WTC11 (cell line): Measurements from ENCODE around the gene SLC39A3. TPM values are rescaled to one million over a fixed set of nuclear protein-coding genes. Genes with fewer than 3 reads are reported as not detected.

Source experiments
- ATAC-seq: fragments of 200-7000 bp; cut with Tn5 transposase; 2 replicates; pipeline ENCODE4 v1.10.0; 2021; ENCODE audit warnings: mild to moderate bottlenecking, moderate library complexity
- CTCF ChIA-PET: fragments of 300-600 bp; sonication (Branson Sonifier 250); formaldehyde crosslinking; loops from one replicate; lab custom pipeline; 2021; ENCODE audit warnings: antibody characterized with exemption; lab: Charles Lee
- POLR2A ChIA-PET: fragments of 350-600 bp; sonication (Branson Sonifier 250); formaldehyde crosslinking; loops from one replicate; lab custom pipeline; 2021; ENCODE audit warnings: antibody characterized with exemption; lab: Charles Lee
- DNase-seq: peaks from one replicate; pipeline ENCODE4 v3.0.0; 2021; ENCODE audit warnings: low spot score
- H3K27ac Mint-ChIP-seq: 2 replicates; pipeline ENCODE4 v1.8.0; 2021; ENCODE audit warnings: mixed read lengths
- H3K27me3 Mint-ChIP-seq: 2 replicates; pipeline ENCODE4 v1.8.0; 2021; ENCODE audit warnings: low read depth, mild to moderate bottlenecking, moderate library complexity, mixed read lengths
- H3K36me3 Mint-ChIP-seq: 2 replicates; pipeline ENCODE4 v1.8.0; 2021; ENCODE audit warnings: mixed read lengths
- H3K4me1 Mint-ChIP-seq: 2 replicates; pipeline ENCODE4 v1.8.0; 2022; ENCODE audit warnings: mixed read lengths
- H3K4me3 Mint-ChIP-seq: 2 replicates; pipeline ENCODE4 v1.8.0; 2021; ENCODE audit warnings: mild to moderate bottlenecking, moderate library complexity, mixed read lengths
- H3K9me3 Mint-ChIP-seq: 2 replicates; pipeline ENCODE4 v1.8.0; 2021; ENCODE audit warnings: mixed read lengths
- ATF1 ChIP-seq: sonication (generic); formaldehyde crosslinking; IDR thresholded peaks from 2 replicates; pipeline ENCODE4 v1.8.1; 2023; ENCODE audit warnings: mild to moderate bottlenecking, moderate library complexity, missing genetic modification reagents
- ATF3 ChIP-seq: sonication (generic); formaldehyde crosslinking; conservative IDR thresholded peaks from 2 replicates; pipeline ENCODE4 v1.8.1; 2022; ENCODE audit warnings: mild to moderate bottlenecking, missing genetic modification reagents
- CBFB ChIP-seq: sonication (generic); formaldehyde crosslinking; IDR thresholded peaks from 2 replicates; pipeline ENCODE4 v1.8.1; 2022; ENCODE audit warnings: mild to moderate bottlenecking, low read depth, missing genetic modification reagents
- CREM ChIP-seq: sonication (generic); formaldehyde crosslinking; IDR thresholded peaks from 2 replicates; pipeline ENCODE4 v1.8.1; 2022; ENCODE audit warnings: mild to moderate bottlenecking, missing genetic modification reagents, moderate library complexity
- E2F1 ChIP-seq: sonication (generic); formaldehyde crosslinking; IDR thresholded peaks from 2 replicates; pipeline ENCODE4 v1.8.0; 2022; ENCODE audit warnings: mild to moderate bottlenecking, missing genetic modification reagents
- ELF4 ChIP-seq: sonication (generic); formaldehyde crosslinking; IDR thresholded peaks from 2 replicates; pipeline ENCODE4 v1.8.1; 2022; ENCODE audit warnings: low read depth, mild to moderate bottlenecking, moderate library complexity, missing genetic modification reagents
- ERG ChIP-seq: fragments of 250-450 bp; sonication (Bioruptor Pico); IDR thresholded peaks from 2 replicates; pipeline ENCODE4 v1.8.0; 2021; ENCODE audit warnings: mild to moderate bottlenecking
- ETV6 ChIP-seq: sonication (generic); formaldehyde crosslinking; IDR thresholded peaks from 2 replicates; pipeline ENCODE4 v1.8.1; 2022; ENCODE audit warnings: mild to moderate bottlenecking, missing genetic modification reagents
- FOXP1 ChIP-seq: sonication (generic); formaldehyde crosslinking; IDR thresholded peaks from 2 replicates; pipeline ENCODE4 v1.8.0; 2022; ENCODE audit warnings: missing genetic modification reagents, mild to moderate bottlenecking, moderate library complexity, borderline replicate concordance
- HMGA2 ChIP-seq: fragments of 250-450 bp; sonication (Bioruptor Pico); IDR thresholded peaks from 2 replicates; pipeline ENCODE4 v1.4.0; 2021; ENCODE audit warnings: mild to moderate bottlenecking, moderate library complexity
- IRF2 ChIP-seq: sonication (generic); formaldehyde crosslinking; IDR thresholded peaks from 2 replicates; pipeline ENCODE4 v1.8.0; 2022; ENCODE audit warnings: low read depth, missing genetic modification reagents, borderline replicate concordance
- MXD4 ChIP-seq: fragments of 250-450 bp; sonication (Bioruptor Pico); IDR thresholded peaks from 2 replicates; pipeline ENCODE4 v1.8.0; 2021; ENCODE audit warnings: mild to moderate bottlenecking, moderate library complexity, borderline replicate concordance
- NFYB ChIP-seq: sonication (generic); formaldehyde crosslinking; conservative IDR thresholded peaks from 2 replicates; pipeline ENCODE4 v1.8.0; 2022; ENCODE audit warnings: low read depth, missing genetic modification reagents
- NR2C2 ChIP-seq: sonication (generic); formaldehyde crosslinking; IDR thresholded peaks from 2 replicates; pipeline ENCODE4 v1.8.0; 2022; ENCODE audit warnings: mild to moderate bottlenecking, missing genetic modification reagents
- PRRX2 ChIP-seq: fragments of 250-450 bp; sonication (Bioruptor Pico); IDR thresholded peaks from 2 replicates; pipeline ENCODE4 v1.8.0; 2021; ENCODE audit warnings: mild to moderate bottlenecking
- SMAD4 ChIP-seq: sonication (generic); formaldehyde crosslinking; IDR thresholded peaks from 2 replicates; pipeline ENCODE4 v1.8.0; 2022; ENCODE audit warnings: mild to moderate bottlenecking, missing genetic modification reagents
- SP1 ChIP-seq: sonication (generic); formaldehyde crosslinking; conservative IDR thresholded peaks from 2 replicates; pipeline ENCODE4 v1.8.1; 2022; ENCODE audit warnings: missing genetic modification reagents
- TCF7 ChIP-seq: sonication (generic); formaldehyde crosslinking; IDR thresholded peaks from 2 replicates; pipeline ENCODE4 v1.8.0; 2022; ENCODE audit warnings: mild to moderate bottlenecking, low read depth, missing genetic modification reagents, moderate library complexity
- ZBTB21 ChIP-seq: sonication (generic); formaldehyde crosslinking; IDR thresholded peaks from 2 replicates; pipeline ENCODE4 v1.8.1; 2023; ENCODE audit warnings: mild to moderate bottlenecking, missing genetic modification reagents, borderline replicate concordance
- ZMAT4 ChIP-seq: fragments of 250-450 bp; sonication (Bioruptor Pico); IDR thresholded peaks from 2 replicates; pipeline ENCODE4 v1.9.0; 2021; ENCODE audit warnings: mild to moderate bottlenecking
- ZNF671 ChIP-seq: fragments of 250-450 bp; sonication (Bioruptor Pico); IDR thresholded peaks from 2 replicates; pipeline ENCODE4 v1.8.0; 2021; ENCODE audit warnings: mild to moderate bottlenecking
- total RNA-seq: library from RNA; stranded (reverse); gene quantifications from 3 replicates; pipeline ENCODE4 v1.2.3, GENCODE V29; 2021
- TF ChIP-seq, protein P1 (sequence below): sonication (generic); formaldehyde crosslinking; conservative IDR thresholded peaks from 2 replicates; pipeline ENCODE4 v1.8.1; 2023; ENCODE audit warnings: mild to moderate bottlenecking, low read depth, missing genetic modification reagents, moderate library complexity

Gene SLC39A3
- total RNA-seq, 1 experiment from 2014 or later = 38.0 TPM

DNA sequence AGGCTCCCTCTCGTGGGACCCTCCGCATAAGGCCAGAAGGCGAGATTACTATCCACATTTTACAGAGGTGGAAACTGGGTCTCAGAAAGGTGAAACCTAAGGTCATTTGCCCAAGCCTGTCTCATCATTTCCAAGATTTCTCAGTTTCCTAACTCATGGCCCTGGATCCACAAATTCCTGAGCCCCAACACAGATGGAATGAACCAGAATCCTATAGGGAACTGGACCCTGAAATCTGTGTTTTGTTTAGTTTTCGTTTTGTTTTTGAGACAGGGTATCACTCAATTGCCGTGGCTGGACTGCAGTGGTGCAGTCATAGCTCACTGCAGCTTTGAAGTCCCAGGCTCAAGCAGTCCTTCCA lies 36.8 kb downstream of the SLC39A3 start (continued):
- TF ChIP-seq FOXP1 (CRISPR knock-in tag) (no peak), ATF3 (CRISPR knock-in tag) (no peak), ELF4 (no peak), SP1 (CRISPR knock-in tag) (no peak), PRRX2 (CRISPR knock-in tag) (no peak), TCF7 (CRISPR knock-in tag) (no peak), ETV6 (no peak)
- TF ChIP-seq, all 79 proteins: peak for 0

GRCh38 chr19:2702170-2703076 lies 37.4 kb downstream of the SLC39A3 start, which contains the start of gene GNG7:
TSS of gene GNG7 (minus strand) at chr19:2702694. CDS start at chr19:2520688, 182,006 bp downstream.
- H3K9me3 Mint-ChIP-seq = no peaks in the 10 kb centered on the region
- peak within 1 kb of the TSS; percentile 79 for H3K4me3 Mint-ChIP-seq
- peak; percentile 99 for ATAC-seq
- peak; percentile 96 for DNase-seq
- H3K27me3 Mint-ChIP-seq = peaks cover 24% of the 10 kb centered on the region
- H3K4me1 Mint-ChIP-seq = peaks cover 16% of the 10 kb centered on the region
- ChIA-PET CTCF (interaction anchor here (0.6 to 2.1 kb wide), 13 partner anchors 9 to 531 kb away, joined by 3 to 13 read pairs (median 4); partner anchors contain the start of genes SGTA and ZNF555), POLR2A (interaction anchor here (0.7 to 1.4 kb wide), 4 partner anchors 18 to 1129 kb away, joined by 3 to 9 read pairs (median 5); no protein-coding TSS in a partner anchor)
- H3K36me3 Mint-ChIP-seq = no peaks in the 10 kb centered on the region
- H3K27ac Mint-ChIP-seq = peak within 1 kb of the TSS; percentile 53; the same call in 1 of the 2 replicates
- no peak for TF ChIP-seq ERG (CRISPR knock-in tag)
- peak; percentile 67 for TF ChIP-seq NFYB (CRISPR knock-in tag)
- TF ChIP-seq HMGA2 (CRISPR knock-in tag) = no peak
- TF ChIP-seq ZBTB21 (CRISPR knock-in tag) = 0 out of 2 replicates have a peak, but pooled peaks have one; percentile 52
- peak; percentile 97 for TF ChIP-seq SP1 (CRISPR knock-in tag)
- TF ChIP-seq E2F1 (CRISPR knock-in tag) = no peak
- no peak for TF ChIP-seq ZNF671 (CRISPR knock-in tag)
- peak; percentile 48; the same call in 1 of the 2 replicates for TF ChIP-seq CREM (CRISPR knock-in tag)
- TF ChIP-seq MXD4 (CRISPR knock-in tag) = no peak
- no peak for TF ChIP-seq IRF2 (CRISPR knock-in tag)
- 0 out of 2 replicates have a peak, but pooled peaks have one; percentile 20 for TF ChIP-seq ZMAT4
- no peak for TF ChIP-seq SMAD4 (CRISPR knock-in tag)
- TF ChIP-seq, protein P1, sequence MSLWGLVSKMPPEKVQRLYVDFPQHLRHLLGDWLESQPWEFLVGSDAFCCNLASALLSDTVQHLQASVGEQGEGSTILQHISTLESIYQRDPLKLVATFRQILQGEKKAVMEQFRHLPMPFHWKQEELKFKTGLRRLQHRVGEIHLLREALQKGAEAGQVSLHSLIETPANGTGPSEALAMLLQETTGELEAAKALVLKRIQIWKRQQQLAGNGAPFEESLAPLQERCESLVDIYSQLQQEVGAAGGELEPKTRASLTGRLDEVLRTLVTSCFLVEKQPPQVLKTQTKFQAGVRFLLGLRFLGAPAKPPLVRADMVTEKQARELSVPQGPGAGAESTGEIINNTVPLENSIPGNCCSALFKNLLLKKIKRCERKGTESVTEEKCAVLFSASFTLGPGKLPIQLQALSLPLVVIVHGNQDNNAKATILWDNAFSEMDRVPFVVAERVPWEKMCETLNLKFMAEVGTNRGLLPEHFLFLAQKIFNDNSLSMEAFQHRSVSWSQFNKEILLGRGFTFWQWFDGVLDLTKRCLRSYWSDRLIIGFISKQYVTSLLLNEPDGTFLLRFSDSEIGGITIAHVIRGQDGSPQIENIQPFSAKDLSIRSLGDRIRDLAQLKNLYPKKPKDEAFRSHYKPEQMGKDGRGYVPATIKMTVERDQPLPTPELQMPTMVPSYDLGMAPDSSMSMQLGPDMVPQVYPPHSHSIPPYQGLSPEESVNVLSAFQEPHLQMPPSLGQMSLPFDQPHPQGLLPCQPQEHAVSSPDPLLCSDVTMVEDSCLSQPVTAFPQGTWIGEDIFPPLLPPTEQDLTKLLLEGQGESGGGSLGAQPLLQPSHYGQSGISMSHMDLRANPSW (CRISPR knock-in tag) = no peak
- TF ChIP-seq ATF1 (CRISPR knock-in tag) = no peak
- TF ChIP-seq NR2C2 (CRISPR knock-in tag) = no peak
- TF ChIP-seq CBFB (CRISPR knock-in tag) = no peak
